Measurements from ENCODE around the gene PLPP4.

Gene PLPP4

GRCh38 chr10:120609006-120609405 is 152.0 kb downstream of the PLPP4 start:
- no peak for DNase-seq (ENCODE audit: low read depth in 2 of 2)

DNA sequence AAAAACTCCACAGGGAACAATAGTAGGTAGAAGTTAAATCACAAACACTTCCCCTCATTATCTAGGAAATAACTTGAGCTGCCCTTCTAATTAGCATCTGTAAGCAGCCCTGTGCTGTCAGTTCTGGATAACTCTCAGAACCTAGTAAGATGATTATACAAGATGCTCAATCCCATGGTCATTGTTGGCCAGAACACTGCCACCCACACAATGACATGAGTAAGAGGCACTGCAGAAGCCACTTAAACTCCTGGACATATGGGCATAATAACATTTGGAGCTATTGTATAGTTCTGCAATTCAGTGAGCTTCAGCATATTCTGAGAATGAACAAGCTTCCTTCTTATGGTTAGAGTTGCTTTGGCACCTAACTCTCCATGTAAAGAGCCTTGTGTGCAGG is 153.8 kb downstream of the PLPP4 start:
- no peak for DNase-seq (ENCODE audit: low read depth in 2 of 2)

- DNase-seq (ENCODE audit: low read depth in 2 of 2) = no peak
Observed at GRCh38 chr10:120612756-120613155, 155.7 kb downstream of the PLPP4 start.

- DNase-seq (ENCODE audit: low read depth in 2 of 2) = no peak
Observed at GRCh38 chr10:120613180-120613579, 156.2 kb downstream of the PLPP4 start.

DNA sequence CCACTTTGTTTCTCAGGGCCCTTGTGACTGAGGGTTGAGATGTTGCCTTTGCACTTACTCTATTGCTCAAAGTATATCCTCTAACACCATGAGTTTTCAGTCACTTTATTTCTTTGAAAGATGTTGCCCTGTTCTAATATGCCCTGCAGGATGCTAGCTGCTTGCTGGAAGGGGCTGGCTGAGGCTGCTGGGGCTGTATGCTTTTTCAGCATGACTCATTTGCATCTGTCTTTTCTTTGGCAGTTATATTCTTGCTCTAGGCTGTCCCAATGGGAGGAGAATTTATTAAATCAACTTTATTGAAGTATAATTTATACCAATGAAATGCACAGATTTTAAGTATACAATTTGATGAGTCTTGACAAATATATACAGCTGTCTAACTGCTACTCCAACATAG is 157.7 kb downstream of the PLPP4 start:
- DNase-seq (ENCODE audit: low read depth in 2 of 2) = no peak

DNA sequence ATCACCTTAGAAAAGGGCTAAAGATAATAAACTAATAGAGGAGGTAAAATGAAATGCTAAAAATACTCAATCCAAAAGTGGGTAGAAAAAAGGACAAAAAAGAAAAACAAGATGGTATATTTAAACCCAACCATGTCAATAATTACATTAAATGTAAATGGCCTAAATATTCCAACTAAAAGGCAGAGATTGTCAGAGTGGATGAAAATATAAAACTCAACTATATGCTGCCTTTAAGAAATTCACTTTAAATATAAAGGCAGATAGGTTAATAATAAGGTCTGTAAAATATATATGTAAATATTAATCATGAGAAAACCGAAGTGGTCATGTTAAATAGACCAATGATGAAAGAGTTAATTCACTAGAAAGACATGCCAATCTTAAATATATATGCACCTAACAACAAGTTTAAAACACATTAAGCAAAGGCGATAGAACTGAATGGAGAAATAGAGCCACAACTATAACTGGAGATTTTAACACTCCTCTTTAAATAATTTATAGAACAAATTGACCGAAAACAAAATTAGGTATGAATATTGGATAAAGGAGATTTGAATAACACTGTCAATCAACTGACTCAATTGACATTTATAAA is 159.4 kb downstream of the PLPP4 start:
- no peak for DNase-seq (ENCODE audit: low read depth in 2 of 2)

- DNase-seq (ENCODE audit: low read depth in 2 of 2) = no peak
Observed at GRCh38 chr10:120628197-120628596, 171.2 kb downstream of the PLPP4 start.

GRCh38 chr10:120630266-120630665 is 173.2 kb downstream of the PLPP4 start:
- no peak for DNase-seq (ENCODE audit: low read depth in 2 of 2)

DNA sequence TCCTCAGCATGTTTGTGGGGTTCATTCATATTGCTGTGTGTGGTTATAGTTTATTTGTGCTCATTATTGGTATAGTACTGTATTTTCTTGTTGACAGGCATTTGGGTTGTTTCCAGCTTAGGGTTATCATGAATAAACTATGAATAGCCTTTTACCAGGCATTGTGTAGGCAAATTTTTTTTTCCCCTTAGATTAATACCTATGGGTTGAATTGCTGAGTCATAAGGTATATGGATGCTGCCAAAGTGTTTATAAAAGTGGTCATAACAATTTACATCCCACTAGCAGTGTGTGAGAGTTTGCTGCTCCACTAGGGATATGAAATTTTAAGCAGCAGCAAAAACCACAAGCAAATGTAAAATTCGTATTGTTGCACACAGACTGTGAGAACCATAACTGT is 175.0 kb downstream of the PLPP4 start:
- DNase-seq (ENCODE audit: low read depth in 2 of 2) = no peak

DNA sequence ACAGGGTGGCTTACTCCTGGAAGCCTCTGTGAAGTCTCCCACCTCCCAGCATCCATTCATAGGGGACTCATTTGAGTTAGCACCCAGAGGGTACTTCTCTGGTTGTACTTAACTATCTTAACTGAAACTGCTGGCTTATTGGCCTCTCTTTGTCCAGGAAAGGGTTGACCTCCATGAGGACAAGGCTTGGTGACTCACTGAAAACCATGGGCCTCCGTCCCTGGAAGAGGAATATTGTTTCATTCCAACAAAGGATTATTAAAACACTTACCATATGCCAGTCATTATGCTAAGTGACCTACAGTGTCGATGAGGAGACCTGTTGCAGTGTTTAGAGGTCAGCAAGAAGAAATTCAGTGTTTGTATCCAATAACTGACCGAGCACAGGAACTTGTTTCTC is 175.9 kb downstream of the PLPP4 start:
- DNase-seq (ENCODE audit: low read depth in 2 of 2) = no peak

- no peak for DNase-seq (ENCODE audit: low read depth in 2 of 2)
Observed at GRCh38 chr10:120634659-120635058, 177.6 kb downstream of the PLPP4 start.
